Measurements from ENCODE around the gene PRSS56.

PRSS56 gene

GRCh38 chr2:232486558-232487384 is 33.4 kb upstream of the PRSS56 start:
- DNase-seq: no peak

DNA sequence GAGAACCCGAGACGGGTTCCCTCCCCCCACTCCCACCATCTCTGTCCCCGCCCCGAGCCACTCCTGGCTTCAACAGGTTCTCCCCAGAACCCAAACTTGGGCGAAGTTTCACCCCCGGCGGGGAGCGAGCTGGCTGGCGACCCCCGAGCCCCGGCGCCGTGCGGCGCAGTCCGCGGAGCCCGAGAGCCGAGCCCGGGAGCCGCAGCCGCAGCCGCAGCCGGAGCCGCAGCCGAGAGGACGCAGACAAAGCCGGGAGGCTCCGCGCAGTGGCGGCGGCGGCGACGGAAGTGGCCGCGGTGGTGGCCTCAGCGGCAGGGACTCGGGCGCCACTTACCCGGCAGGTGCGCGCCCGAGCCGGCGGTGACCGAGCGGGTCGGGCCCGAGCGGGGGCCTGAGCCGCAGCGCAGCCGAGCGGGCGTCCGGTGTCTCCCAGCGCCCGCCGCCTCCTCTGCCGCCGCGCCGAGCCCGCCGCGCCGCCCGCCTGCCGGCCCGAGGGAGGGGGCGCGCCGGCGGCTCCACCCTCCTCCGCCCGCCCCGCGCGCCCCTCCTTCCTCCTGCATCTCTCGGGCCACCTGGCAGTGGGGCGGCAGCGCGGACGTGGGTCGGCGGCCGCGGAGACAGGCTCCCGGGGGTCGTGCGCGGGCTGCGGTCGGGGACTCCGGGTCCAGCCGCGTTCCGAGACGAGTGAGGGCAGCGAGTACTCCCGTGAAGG is 32.6 kb upstream of the PRSS56 start, which contains the start of gene ECEL1:
Gene ECEL1 (minus strand): TSS at position 450 of the 712 bp plus-strand sequence. CDS start 1,181 bp downstream, outside the sequence.
- no peak for DNase-seq

- DNase-seq: no peak
Measured at GRCh38 chr2:232488097-232488711, 32.0 kb upstream of the PRSS56 start.

- no peak for DNase-seq
Measured at GRCh38 chr2:232488721-232489300, 31.4 kb upstream of the PRSS56 start.

DNA sequence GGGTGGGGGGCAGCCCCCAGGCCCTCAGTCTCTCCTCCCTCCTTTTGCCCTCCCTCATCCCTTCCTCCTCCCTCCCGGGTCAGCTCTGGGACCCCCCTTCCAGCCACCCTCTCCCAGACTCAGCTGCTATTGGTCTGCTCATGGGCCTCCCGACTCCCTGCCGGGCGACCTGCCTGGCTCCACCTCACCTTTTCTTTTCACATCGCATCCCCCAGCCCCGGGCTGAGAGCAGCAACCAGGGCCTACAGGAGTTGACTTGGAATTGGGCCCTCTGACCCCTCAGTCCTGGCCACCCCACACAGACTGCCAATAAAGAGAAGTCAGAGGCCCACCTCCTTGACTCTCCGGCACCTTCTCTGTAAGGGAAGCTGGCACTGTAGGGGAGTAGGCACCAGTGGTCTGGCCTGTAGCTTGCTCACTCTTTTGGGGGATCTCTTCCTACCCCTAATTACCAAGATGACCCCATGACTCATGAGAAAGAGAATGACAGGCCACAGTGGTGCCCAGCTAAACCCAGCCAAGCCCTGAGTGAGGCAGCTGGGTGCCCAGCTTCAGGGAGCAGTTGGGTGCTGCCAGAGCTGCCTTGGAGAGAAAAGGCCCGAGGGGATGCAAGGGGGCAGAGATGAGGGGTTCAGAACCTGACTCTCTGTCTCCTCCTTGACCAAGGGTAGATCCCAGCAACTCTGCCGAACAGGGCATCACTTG is 30.5 kb upstream of the PRSS56 start:
- DNase-seq: no peak

DNA sequence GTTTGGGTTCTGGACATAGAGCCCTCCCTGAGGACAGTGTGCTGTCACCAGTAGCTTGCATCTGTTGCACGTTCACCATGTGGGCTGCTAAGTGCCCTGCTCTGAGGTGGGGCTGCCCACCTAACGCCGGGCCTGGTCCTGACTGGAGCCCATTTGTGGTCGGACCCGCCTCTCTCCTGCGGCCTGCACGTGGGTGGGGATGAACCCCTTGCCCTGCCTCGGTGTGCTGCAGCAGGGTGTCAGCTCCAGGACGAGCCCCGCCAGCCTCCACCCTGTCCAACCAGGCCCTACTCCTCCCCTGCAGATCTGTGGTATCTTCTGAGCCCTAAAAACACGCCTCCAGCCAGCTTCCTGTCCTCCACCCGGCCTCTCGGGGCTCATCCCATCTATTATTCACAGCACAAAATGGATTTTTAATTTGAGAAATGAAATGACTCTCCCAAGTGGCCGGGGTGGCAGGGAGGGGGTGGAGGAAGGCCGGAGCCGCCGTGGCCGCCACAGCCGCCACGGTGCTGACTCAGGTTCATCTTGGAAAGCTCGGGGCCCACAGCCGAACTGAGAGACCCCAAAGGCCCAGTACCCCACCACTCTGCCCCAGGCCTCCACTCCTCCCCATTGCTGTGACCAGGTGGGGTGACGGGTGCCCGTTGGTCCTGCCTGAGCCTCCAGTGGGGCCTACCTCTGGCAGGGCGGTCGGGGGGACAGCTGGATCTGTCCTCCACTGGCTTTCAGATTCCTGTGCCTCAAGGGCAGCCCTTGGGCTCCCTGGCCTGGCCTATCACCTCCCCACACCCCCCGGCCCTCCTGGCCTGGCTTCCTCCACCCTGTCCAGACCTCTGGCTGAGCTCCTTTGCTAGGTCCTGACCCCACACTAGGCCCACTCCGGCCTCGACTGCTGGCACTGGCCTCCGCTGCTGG is 29.7 kb upstream of the PRSS56 start:
- DNase-seq: no peak

- DNase-seq: no peak
Measured at GRCh38 chr2:232491139-232491780, 28.9 kb upstream of the PRSS56 start.

DNA sequence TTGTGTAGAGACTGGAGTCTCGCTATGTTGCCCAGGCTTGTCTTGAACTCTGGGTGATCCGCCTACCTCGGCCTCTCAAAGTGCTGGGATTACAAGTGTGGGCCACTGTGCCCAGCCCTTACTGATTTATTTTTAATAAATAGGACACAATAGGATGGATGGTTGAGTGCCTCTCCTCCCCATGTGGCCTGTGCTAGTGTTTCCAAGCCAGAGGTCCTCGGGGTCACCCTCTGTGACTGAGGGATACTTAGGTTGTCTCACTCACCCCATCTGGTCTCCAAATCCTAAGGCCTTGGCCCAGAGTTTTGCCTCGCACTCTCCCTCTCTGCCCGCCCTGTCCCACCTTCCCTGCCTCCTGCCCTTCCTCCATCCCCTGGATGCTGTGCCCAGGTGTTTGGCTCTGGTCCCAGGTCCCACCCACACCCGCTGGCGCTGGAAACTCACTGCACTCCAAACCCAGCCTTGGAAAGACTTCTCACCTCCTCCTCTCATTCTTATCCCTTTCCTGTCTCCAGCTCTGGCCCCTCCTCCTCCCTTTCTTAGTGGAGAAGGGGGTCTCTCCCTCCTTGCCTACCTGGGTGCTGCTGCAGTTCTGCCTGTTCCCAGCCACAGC is 27.8 kb upstream of the PRSS56 start:
- peak; percentile 24 for DNase-seq

- no peak for DNase-seq
Measured at GRCh38 chr2:232492963-232493700, 27.1 kb upstream of the PRSS56 start.

GRCh38 chr2:232493701-232494474 is 26.3 kb upstream of the PRSS56 start:
- DNase-seq: no peak

DNA sequence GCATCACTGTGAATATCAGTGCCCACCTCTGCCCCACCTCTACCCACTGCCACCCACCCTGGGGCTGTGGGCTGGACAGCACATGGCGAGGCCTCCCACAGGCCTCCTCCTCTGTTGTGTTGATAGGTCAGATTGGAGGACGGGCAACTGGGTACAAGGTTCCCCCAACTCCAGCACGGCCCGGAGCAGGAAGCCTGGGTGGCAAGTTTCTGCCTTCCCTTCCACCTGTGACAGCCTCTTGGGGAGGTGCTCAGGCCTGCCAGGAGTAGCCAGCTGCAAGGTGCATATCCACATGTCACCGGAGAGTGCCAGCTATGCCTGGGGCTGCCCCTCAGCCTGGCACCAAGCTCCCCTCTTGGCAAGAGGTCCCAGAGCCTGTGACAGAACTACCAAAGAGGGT is 25.6 kb upstream of the PRSS56 start:
- DNase-seq: no peak

DNA sequence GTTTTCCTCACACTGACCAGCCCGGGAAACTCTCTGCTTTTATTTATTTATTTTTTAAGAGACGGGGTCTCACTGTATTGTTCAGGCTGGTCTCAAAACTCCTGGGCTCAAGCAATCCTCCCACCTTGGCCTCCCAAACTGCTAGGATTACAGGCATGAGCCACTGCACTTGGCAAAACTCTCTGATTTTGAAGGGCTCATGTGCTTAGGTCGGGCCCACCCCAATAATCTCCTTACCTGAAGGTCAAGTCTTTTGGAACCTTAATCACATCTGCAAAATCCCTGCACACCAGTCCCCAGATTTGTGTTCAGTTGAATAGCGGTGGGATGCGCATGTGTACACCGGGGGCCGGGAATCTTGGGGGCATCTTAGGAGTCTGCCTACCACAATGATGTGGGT is 24.9 kb upstream of the PRSS56 start:
- DNase-seq: no peak

DNA sequence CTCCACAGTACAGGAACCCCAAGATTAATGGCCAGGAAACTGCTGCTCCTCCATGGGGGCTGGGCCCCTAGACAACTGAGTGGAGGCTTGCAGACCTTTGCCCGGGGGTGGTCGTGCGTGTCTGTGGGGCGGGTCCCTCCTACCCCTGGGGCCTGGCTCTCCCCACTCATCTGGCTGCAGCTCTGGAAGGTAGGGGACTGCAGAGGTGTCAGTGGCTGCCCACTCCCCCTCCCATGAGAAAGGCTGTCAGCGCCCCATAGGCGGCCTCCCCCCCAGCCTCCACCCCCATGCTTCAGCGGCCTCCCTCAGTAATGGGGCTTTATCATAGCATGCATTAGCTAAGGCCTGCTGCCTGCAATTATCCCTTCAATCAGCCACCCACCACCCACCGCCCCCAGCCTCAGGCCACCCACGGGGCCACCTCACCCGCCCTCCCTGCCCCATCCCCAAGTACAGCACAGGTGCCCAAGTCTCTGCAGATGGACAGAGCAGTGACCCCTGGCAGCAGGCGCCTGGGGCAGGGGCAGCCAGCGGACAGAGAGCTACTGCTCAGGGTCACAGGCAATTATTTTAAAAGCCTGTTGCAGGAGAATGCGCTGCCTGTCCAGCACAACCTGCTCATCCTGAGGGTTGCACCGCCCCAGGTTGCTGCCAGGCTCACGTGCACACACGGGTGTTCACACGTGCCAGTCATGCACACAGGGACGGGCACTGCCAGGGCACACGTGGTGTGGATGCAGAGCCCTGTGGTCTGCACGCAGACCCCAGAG is 23.5 kb upstream of the PRSS56 start:
- DNase-seq: no peak

GRCh38 chr2:232497348-232497747 is 22.8 kb upstream of the PRSS56 start:
- DNase-seq: no peak

DNA sequence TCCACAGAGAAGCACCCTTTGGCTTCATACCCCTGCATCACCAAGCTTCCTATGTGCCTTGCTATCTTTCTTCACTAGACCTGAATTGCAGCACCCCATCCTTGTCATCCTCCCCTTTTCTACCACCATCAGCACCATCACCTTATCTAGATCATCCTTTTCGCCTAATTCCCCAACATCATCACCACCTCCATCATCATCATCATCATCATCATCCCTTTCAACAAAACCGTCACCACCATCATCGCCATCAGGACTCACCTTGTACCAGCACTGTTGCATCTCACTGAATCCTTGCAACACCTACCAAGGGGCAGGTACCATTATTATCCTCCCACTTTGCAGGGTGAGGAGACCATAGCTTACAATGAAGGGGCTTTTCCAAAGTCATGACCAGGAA is 21.7 kb upstream of the PRSS56 start:
- no peak for DNase-seq

- no peak for DNase-seq
Measured at GRCh38 chr2:232501331-232501771, 18.8 kb upstream of the PRSS56 start.

GRCh38 chr2:232501794-232502390 is 18.3 kb upstream of the PRSS56 start:
- no peak for DNase-seq

- peak; percentile 20 for DNase-seq
Measured at GRCh38 chr2:232502511-232502910, 17.7 kb upstream of the PRSS56 start.
